ENCODE measurements around the gene MIPOL1.

DNA sequence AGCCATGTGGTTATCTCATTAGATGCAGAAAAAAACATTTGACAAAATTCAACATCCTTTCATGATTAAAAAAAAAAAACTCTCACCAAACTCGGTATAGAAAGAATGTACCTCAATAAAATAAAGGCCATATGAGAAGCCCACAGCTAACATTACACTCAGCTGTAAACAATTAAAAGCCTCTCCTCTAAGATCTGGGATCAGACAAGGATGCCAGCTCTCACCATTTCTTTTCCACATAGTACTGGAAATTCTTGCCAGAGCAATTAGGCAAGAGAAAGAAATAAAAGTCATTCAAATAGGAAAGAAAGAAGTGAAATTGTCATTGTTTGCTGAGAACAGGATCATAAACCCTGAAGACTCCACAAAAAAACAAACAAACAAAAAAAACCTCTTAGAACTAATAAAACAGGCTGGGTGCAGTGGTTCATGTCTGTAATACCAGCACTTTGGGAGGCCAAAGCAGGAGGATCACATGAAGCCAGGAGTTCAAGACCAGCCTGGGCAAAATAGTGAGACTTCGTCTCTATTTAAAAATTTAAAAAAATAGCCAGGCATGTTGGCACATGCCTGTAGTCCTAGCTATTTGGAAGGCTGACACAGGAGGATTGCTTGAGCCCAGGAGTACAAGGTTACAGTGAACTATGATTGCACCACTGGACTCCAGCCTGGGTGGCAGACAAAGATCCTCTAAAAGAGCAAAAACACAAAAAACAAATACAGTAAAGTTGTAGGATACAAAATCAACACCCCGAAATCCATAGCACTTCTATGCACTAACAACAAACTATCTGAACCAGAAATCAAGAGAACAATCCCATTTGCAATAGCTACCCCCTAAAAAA, 282.9 kb downstream of the MIPOL1 start:
- TF ChIP-seq, protein P1, sequence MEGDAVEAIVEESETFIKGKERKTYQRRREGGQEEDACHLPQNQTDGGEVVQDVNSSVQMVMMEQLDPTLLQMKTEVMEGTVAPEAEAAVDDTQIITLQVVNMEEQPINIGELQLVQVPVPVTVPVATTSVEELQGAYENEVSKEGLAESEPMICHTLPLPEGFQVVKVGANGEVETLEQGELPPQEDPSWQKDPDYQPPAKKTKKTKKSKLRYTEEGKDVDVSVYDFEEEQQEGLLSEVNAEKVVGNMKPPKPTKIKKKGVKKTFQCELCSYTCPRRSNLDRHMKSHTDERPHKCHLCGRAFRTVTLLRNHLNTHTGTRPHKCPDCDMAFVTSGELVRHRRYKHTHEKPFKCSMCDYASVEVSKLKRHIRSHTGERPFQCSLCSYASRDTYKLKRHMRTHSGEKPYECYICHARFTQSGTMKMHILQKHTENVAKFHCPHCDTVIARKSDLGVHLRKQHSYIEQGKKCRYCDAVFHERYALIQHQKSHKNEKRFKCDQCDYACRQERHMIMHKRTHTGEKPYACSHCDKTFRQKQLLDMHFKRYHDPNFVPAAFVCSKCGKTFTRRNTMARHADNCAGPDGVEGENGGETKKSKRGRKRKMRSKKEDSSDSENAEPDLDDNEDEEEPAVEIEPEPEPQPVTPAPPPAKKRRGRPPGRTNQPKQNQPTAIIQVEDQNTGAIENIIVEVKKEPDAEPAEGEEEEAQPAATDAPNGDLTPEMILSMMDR (IDR thresholded peaks at IDR 0.05): no peak
- no peak for TF ChIP-seq POLR2A (IDR thresholded peaks at IDR 0.05)
